DMS79 (cell line): ENCODE data around the gene COL5A1.
A peak's percentile ranks its signal among the peaks of the same experiment; 100 is the strongest.
"Not testable (repeated sequence)": the region's sequence is repeated elsewhere in the genome, so short reads cannot be mapped to it uniquely, and the experiment has no call there.

Experiments
- DNase-seq: peaks from one replicate; lab custom pipeline; 2025; lab: John Stamatoyannopoulos, UW

COL5A1 gene

DNA sequence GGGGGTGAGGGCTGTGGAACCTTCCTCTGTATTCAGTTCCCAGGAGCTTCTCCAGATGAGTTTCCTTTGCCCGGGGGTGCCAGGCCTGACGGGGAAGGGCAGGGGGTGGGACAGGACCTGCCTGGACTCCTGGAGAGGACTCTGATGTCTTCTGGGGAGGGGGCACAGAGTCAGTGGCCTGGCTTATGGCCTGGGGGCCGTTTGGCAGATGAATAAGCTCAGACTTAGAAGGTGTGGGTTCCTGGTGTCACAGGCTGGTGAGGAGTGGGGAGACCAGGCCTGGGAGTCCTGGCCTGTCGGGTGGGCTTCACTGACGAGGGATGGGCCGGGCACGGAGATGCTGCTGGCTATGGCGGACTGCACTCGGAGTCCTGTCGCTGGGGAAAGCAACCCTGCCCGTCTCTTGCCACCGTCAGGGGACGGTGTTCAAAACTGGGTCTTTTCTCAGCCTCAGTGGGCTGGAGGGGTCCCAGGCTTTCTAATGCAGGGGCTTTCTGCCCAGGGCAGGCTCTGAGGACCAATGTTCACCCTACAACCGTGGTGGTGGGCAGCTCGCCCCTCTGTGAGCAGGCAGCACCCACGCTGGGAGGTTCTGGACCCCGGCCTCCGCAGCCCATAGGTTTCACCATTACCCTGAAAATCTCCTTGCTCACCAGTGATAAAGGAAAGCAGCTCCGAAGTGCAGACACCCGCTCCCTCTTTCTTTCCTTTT is 16.2 kb downstream of the COL5A1 start:
- no peak for DNase-seq

DNA sequence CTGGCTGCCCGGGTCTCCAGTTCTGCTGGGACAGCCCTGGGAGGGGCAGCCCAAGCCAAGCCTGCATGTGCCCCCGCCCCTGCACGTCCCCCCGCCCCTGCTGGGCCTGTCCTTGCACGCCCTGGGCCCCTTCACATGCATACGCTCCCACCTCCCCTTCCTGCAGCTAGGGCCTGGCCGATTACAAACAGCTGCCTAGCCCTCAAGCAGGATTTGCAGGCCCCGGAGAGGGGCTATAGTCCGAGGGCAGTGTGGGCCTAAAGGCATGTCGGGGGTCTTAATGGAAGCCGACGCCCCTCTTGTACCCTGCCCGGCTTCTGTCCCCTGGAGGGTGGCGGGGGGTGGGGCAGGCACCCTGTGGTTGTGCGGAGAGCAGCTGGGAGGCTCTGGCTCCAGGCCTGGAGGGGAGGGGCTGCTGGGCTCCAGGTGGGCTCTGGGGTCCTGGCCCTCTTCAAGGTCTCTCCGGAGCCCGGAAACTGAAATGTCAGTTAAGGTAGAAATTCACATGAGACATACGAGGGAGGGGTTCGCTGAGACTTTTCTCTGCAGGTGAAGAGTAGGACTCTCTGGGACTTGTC is 16.9 kb downstream of the COL5A1 start:
- no peak for DNase-seq

- no peak for DNase-seq
Observed at GRCh38 chr9:134659688-134660131, 18.1 kb downstream of the COL5A1 start.

- DNase-seq, result no peak
Observed at GRCh38 chr9:134660407-134660806, 18.8 kb downstream of the COL5A1 start.

DNA sequence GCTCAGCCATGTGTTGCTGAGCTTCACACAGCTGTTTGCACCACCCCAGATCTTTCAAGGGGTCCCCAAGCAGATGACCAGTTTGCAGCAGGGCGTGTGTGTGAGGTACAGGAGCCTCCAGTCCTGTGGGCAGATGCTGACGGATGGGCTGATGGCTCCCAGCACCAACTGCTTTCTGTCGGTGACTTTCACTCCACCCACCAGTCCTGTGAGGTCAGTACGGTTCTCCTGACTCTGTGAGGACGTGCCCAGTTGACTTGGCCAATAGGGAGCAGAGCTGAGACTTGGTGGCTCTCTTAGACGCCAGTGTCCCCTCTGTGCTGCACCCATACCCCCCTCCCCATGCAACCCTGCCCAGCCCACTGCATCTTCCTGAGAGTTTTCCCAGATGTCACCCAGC is 19.7 kb downstream of the COL5A1 start:
- no peak for DNase-seq

DNA sequence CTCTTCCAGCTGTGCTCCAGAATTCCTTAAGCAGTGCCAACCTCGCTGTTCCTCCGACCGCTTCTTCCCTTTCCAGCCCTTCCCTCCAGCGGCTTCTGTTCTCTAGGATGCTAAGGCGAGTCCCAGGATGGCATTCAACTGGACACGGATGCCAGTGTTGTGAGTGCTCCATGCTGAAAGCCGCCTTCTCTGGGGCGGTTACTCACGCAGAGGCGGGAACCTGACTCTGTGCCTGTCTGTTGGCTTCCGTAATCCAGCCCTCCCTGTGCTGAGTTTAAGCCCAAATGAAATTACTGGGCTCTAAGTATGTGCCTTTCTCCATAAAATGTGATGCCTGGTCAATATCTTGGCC is 20.2 kb downstream of the COL5A1 start:
- no peak for DNase-seq

DNA sequence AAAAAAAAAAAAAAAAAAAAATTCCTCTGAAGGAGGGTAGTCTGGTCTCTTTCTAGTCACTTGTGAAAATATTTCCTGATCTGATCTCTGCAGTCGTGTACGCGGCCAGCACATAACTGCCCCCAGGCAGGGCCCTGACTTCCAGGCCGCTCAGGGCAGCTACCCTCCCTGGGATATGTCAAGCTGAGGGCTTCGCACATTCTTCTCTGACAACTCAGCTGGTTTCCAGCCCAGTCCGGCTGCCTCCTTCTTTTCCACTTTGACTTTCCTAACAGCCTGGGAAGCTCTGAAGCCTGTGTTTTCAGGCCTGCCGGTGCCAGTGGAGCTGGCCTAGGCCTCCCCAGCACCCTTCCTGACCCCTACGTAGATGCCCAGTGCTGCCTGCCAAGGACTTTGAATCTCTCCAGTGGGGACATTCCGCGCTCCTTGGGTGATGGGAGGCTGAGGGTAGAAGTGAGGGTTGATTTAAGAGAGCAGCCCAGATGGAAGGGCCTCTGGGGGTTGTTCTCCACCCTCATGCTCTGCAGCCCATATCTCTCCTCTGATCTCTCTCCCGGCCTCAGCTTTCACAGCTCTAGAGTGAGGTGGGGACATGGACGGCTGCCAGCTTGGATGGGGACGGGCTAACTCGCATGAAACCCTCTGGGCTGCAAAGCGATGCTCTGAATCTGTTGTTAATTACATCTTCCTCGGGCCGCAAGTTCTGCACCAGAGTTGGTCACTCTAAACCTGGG is 20.7 kb downstream of the COL5A1 start:
- no peak for DNase-seq

GRCh38 chr9:134663084-134663483 is 21.5 kb downstream of the COL5A1 start:
- no peak for DNase-seq

DNA sequence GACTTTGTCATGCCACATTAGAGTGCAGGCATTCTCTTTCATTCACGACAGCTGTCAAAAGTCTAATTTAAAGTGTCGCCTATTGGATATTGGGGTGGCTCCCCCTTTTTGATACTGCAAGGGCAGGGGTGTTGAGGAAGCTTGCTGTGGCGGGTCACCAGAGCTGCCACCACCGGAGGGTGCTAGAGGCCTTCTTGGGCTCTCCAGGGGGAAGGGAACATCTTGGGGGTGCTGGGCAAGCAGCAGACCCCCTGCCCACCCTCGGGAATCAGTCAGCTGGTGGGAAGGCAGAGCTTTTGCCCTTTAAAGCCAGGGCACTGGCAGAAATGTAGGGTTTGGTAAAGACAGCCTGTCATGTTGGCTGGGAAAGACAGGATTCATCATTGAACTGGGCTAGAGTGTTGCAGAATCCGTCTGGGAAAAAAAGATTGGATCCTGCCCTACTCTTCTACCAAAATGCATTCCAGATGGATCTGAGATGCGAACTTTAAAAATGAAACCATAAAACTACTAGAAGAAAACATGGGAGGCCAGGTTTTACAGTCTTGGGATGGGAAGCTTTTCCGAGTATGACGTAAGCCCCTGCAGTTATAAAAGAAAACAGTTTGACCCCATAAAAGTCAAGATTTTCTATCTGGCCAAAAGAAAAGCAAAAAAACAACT is 22.3 kb downstream of the COL5A1 start:
- DNase-seq, result no peak

DNA sequence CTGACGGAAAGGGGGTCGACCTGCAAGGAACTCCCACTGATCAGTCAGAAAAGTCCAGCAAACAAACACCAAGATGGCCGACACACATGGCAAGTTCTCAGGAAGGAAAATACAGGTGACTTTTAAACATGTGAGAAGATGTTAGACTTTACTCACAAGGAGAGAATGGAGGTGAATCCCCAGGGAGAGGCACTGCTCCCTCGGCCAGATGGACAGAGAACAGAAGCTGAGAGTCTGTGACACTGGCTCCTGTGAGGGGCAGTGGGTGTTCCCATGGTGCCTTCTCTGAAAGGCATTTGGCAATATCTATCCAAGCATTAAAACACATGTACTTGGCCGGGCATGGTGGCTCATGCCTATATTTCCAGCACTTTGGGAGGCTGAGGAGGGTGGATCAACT is 22.8 kb downstream of the COL5A1 start:
- no peak for DNase-seq

DNA sequence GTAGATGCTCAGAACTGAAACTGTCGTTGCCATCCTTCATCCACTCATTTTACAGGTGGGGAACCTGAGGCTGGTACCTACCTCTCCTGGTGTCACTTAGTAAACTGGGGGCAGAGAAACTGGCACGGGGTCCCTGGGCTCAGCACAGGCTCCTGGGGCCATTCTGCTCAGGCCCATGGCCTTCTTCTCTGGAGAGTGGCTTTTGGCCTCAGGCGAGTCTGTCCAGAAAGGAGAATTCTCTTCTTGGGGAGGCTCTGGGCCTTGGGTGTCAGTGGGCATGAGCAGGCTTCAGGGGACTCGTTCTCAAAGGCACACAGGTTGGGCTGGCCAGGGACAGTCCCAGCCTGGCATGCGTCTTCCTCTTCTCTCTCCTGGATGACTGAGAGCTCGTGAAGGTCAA is 24.6 kb downstream of the COL5A1 start:
- DNase-seq, result no peak

GRCh38 chr9:134666831-134667230 is 25.2 kb downstream of the COL5A1 start:
- no peak for DNase-seq

DNA sequence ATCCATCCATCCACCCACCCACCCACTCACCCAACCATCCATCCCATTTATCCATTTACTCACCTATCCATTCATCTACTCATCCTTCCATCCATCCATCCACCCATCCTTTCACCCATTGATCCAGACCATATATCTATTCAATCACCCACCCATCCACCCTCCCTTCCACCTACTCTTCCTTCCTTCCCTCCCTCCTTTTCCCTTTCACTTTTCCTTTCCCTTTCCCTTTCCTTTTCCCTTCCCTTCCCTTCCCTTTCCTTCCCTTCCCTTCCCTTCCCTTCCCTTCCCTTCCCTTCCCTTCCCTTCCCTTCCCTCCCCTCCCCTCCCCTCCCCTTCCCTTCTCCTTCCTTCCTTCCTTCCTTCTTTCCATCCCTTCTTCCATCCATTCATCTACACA is 27.4 kb downstream of the COL5A1 start:
- DNase-seq, result not testable (repeated sequence)

DNA sequence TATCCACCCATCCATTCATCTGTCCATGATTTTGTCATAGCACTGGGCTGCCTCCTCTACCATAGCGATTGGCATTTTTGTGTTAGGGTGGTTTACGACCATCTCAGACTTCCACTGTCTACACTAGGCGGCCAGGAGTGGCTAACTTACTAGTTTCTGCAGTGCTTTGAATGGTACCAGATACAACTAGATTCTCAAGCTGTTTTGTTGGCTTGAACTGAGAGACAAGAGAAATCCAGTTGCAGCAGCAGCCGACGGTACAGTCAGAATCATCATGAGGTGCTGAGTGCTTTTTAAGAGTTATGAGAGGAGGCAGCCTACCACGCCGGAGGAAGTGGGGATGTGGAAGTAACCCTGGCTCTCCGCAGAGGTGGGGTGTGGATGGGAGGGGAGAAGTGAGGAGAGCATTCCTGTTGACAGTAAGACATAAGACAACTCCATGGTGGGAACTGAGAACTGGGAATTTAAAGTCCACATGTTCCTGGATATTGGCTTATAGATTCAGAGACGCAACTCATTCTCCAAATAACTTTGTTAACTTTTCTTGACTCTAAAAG is 27.9 kb downstream of the COL5A1 start:
- no peak for DNase-seq

DNA sequence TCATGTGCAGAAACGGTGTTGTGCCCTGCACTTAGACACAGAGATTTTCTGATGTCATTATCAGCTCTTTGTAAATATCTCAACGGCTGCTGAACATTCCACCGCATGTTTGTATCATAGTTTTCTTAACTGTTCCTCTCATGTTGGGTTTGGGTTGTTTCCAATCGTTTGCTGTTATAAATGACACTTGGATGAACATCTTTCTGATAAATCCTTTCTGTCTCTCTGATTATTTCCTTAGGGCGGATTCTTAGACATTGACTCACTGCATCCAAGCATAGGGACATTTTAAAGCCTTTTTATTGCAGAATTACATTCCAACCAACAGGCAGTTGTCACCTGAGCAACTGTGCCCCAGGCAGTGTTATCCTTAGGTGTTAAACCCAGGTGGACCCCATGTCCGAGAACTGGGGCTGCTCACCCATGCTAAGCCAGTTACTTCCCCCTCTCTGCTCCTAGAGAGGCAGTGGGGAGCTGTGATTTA is 28.5 kb downstream of the COL5A1 start:
- DNase-seq, result no peak

DNA sequence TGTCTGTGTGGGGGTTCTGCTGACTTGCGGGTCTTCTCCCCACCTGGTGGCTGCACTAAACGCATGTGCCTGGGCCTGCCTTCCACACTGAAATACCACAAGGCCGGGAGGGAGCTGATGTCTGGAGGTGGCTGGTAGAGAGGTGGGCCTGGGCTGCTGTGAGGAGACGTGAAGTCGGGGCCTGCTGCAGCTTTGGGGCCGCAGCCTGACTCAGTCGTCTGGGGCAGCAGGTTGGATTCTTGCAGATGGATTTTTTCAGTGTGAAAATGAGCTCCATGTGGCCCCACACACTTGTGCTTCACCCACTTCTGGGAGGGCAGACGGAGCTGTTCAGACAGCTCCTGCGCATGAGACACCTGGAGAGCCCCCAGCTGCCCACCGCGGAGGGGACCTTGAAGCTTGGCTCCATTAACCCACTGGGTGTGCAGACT is 29.3 kb downstream of the COL5A1 start:
- no peak for DNase-seq

DNA sequence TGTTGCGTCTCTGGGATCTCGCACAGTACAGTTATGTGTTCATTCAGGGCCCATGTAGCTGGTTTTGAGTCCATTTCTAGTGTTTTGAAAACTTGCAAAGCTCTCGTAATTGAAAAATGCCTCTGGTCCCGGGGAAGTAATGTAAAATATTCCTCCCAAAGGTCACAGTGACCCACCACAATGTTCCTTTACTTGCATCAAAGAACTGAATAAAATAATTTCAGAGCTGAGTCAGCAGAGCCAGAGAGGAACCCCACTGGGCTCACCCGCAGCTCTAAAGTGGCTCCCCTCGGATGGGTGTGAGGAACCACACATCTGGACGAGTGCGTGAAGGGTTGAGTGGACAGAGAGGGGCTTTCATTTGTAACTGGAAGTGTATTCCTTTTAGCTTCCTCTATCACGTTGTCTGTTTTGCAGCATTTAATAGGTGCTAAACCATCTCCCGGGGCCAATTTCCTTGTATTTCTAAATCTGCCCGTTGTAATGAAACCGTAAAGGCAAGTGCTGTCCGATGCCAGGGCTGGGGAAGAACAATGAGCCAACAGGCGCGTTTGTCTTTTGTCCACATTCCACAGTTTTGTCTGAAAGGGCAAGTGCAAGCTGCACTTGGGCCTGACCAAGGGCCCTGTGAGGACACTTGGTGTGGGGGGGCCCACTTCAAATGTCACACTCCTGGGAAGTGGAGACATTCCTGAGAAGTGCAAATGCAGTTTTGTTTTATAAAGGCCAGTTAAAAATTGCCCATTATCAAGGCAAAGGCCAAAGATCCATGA is 29.9 kb downstream of the COL5A1 start:
- DNase-seq, result peak; percentile 19

GRCh38 chr9:134676361-134676760 is 34.8 kb downstream of the COL5A1 start:
- no peak for DNase-seq

DNA sequence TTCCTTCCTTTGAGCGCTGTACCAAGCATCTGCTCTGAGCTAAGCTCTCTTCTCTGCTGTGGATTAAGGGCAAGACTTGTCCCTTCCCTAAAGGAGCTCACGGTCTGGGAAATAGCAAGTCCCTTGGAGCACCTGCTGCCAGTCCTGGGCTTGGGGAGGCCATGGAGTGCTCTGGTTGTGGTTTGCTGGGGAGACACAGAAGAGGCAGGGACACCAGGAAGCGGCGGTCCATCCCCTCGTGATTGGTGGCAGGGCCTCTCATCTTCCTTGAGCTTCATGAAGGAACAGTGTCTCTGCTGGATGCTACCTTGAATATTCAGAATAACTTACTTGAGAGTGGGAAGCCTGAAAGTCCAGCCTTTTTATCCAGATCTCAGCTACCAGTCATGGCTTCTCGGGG is 35.3 kb downstream of the COL5A1 start:
- no peak for DNase-seq

DNA sequence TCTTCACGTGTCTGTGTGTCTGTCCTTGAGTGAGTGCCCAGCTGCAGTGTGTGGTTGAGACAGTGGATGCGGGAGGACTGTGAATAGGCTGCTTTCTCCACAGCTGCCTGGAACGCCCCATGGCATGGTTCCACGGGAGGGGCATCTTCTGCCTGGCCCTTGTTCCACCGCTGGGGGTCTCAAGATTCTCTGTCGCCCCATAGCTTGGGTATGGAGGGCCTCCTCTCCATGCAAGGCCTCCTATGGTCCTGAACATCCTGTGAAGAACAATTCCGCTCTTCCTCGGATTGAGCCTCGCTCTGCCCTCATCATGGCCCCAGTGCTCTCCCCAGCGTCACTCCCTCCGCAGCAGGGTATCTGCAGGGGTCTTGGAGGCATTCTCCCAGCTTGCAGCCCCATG is 36.1 kb downstream of the COL5A1 start:
- no peak for DNase-seq

- DNase-seq, result no peak
Observed at GRCh38 chr9:134678206-134678605, 36.6 kb downstream of the COL5A1 start.
